Sigmoid colon (tissue), 4 donors: ENCODE data around the gene PARVB.

Experiments used
- EP300 ChIP-seq, 4 donors: sonication (generic); formaldehyde crosslinking; IDR thresholded peaks; one replicate each; pipeline ENCODE4 v1.6.1; 2017; ENCODE audit warnings: antibody characterized with exemption in 4 of 4
- POLR2A ChIP-seq, 2 donors: fragments of 450-650 bp; IDR thresholded peaks; one replicate each; pipeline ENCODE4 v1.6.1; 2016; ENCODE audit warnings: antibody characterized with exemption in 2 of 2, mild to moderate bottlenecking in 2 of 2, moderate library complexity in 2 of 2
- TF ChIP-seq, protein P1 (sequence below), 4 experiments: fragments of 450-650 bp in 3 of 4; fragments of 200-600 bp in 1 of 4; IDR thresholded peaks; one replicate each; pipeline ENCODE4 v1.5.1; 2016 to 2019; ENCODE audit warnings: antibody characterized with exemption in 4 of 4, mild to moderate bottlenecking in 3 of 4, moderate library complexity in 2 of 4

DNA sequence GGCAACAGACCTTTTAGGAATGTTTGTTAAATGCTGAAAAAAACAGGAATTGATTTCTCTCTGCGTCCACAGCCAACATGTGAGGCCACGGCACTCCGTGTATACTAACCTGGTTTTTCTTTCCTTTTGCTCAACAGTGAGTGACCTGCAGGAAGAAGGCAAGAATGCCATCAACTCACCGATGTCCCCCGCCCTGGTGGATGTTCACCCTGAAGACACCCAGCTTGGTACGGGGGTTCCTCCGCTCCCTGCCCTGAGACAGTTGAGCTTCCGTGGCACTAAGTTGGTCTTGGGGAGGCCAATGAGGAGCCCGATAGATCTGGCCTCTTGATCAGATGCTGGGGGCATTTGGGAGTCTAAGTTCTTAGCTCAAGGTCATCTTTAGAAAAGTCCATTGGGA lies 69.7 kb downstream of the PARVB start:
- no peak for TF ChIP-seq POLR2A (IDR thresholded peaks at IDR 0.05)
- TF ChIP-seq EP300 (IDR thresholded peaks at IDR 0.05) = no peak
- TF ChIP-seq, protein P1, sequence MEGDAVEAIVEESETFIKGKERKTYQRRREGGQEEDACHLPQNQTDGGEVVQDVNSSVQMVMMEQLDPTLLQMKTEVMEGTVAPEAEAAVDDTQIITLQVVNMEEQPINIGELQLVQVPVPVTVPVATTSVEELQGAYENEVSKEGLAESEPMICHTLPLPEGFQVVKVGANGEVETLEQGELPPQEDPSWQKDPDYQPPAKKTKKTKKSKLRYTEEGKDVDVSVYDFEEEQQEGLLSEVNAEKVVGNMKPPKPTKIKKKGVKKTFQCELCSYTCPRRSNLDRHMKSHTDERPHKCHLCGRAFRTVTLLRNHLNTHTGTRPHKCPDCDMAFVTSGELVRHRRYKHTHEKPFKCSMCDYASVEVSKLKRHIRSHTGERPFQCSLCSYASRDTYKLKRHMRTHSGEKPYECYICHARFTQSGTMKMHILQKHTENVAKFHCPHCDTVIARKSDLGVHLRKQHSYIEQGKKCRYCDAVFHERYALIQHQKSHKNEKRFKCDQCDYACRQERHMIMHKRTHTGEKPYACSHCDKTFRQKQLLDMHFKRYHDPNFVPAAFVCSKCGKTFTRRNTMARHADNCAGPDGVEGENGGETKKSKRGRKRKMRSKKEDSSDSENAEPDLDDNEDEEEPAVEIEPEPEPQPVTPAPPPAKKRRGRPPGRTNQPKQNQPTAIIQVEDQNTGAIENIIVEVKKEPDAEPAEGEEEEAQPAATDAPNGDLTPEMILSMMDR (IDR thresholded peaks at IDR 0.05) = no peak
